Hepatocyte (in vitro differentiated cells): Measurements from ENCODE around the gene PMF1.

Source experiments
- EZH2 ChIP-seq: fragments of 200-600 bp; sonication (generic); IDR thresholded peaks from 2 replicates; pipeline ENCODE4 v1.6.1; 2016; ENCODE audit warnings: antibody characterized with exemption, mild to moderate bottlenecking, borderline replicate concordance
- EZH2phosphoT487 ChIP-seq: fragments of 200-600 bp; sonication (generic); IDR thresholded peaks from one replicate; pipeline ENCODE4 v1.6.1; 2018; ENCODE audit warnings: antibody characterized with exemption, mild to moderate bottlenecking, low read depth, moderate library complexity; ENCODE audit not compliant: unreplicated experiment, severe bottlenecking
- TF ChIP-seq, protein P1 (sequence below): fragments of 200-600 bp; sonication (generic); IDR thresholded peaks from 2 replicates; pipeline ENCODE4 v1.5.1; 2016; ENCODE audit warnings: antibody characterized with exemption, mild to moderate bottlenecking; ENCODE audit not compliant: poor library complexity

DNA sequence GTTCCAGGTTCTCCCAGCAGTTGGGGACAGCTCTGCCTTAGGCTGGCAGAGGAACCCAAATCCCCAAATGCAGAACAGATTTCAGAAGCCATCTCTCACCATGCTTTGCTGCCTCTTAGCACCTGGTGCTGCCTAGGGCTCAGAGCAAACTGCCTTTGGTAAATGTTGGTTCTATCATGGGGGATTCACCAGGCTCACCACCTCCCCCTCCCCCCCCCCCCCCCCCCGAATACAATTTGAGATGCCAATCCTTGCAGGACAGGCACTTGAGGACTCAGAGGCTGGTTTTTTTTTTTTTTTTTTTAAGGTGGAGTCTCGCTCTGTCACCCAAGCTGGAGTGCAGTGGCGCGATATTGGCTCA, 35.5 kb downstream of the PMF1 start:
- TF ChIP-seq, protein P1, sequence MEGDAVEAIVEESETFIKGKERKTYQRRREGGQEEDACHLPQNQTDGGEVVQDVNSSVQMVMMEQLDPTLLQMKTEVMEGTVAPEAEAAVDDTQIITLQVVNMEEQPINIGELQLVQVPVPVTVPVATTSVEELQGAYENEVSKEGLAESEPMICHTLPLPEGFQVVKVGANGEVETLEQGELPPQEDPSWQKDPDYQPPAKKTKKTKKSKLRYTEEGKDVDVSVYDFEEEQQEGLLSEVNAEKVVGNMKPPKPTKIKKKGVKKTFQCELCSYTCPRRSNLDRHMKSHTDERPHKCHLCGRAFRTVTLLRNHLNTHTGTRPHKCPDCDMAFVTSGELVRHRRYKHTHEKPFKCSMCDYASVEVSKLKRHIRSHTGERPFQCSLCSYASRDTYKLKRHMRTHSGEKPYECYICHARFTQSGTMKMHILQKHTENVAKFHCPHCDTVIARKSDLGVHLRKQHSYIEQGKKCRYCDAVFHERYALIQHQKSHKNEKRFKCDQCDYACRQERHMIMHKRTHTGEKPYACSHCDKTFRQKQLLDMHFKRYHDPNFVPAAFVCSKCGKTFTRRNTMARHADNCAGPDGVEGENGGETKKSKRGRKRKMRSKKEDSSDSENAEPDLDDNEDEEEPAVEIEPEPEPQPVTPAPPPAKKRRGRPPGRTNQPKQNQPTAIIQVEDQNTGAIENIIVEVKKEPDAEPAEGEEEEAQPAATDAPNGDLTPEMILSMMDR = no peak
- TF ChIP-seq EZH2phosphoT487 (no peak), EZH2 (no peak)
